ES-I3 (cell line): Measurements from ENCODE around the gene CALY.
"Not testable (repeated sequence)": the region's sequence is repeated elsewhere in the genome, so short reads cannot be mapped to it uniquely, and the experiment has no call there.

Source experiments
- H3K36me3 ChIP-seq: 2 replicates; pipeline ENCODE4 v1.6.1; 2013; ENCODE audit warnings: mild to moderate bottlenecking, low read length, control low read depth, moderate library complexity; ENCODE audit not compliant: insufficient read depth
- H3K4me1 ChIP-seq: 2 replicates; pipeline ENCODE4 v1.6.1; 2013; ENCODE audit warnings: mild to moderate bottlenecking, control low read depth, low read length; ENCODE audit not compliant: insufficient read depth
- H3K9ac ChIP-seq: 2 replicates; pipeline ENCODE4 v1.6.1; 2013; ENCODE audit warnings: low read depth, mild to moderate bottlenecking, low read length, moderate library complexity
- H3K9me3 ChIP-seq: 2 replicates; pipeline ENCODE4 v1.6.1; 2013; ENCODE audit warnings: mild to moderate bottlenecking, low read length, moderate library complexity; ENCODE audit not compliant: control insufficient read depth, insufficient read depth

CALY gene

GRCh38 chr10:133322064-133322709 lies 14.5 kb downstream of the CALY start:
- not testable (repeated sequence) for H3K9ac ChIP-seq, H3K36me3 ChIP-seq, H3K4me1 ChIP-seq, H3K9me3 ChIP-seq

- not testable (repeated sequence) for H3K9ac ChIP-seq, H3K4me1 ChIP-seq, H3K9me3 ChIP-seq, H3K36me3 ChIP-seq
These were observed 15.8 kb downstream of the CALY start for GRCh38 chr10:133320852-133321422.

GRCh38 chr10:133318494-133319127 lies 18.1 kb downstream of the CALY start:
- H3K9ac ChIP-seq, result peak overlapping the region; percentile 53; the same call in 1 of the 2 replicates
- no peaks in the 10 kb centered on the region for H3K36me3 ChIP-seq
- H3K9me3 ChIP-seq, result no peaks in the 10 kb centered on the region; the same call in 1 of the 2 replicates
- H3K4me1 ChIP-seq, result no peaks in the 10 kb centered on the region

- Histone ChIP-seq H3K9ac (no peak overlapping the region), H3K36me3 (no peaks in the 10 kb centered on the region), H3K4me1 (no peaks in the 10 kb centered on the region), H3K9me3 (no peaks in the 10 kb centered on the region; the same call in 1 of the 2 replicates)
These were observed 20.0 kb downstream of the CALY start for GRCh38 chr10:133316732-133317131.

GRCh38 chr10:133316266-133316665 lies 20.4 kb downstream of the CALY start:
- Histone ChIP-seq H3K9me3 (no peaks in the 10 kb centered on the region; the same call in 1 of the 2 replicates), H3K4me1 (no peaks in the 10 kb centered on the region), H3K9ac (no peak overlapping the region), H3K36me3 (no peaks in the 10 kb centered on the region)

GRCh38 chr10:133315847-133316246 lies 20.8 kb downstream of the CALY start:
- H3K9me3 ChIP-seq, result no peaks in the 10 kb centered on the region; the same call in 1 of the 2 replicates
- H3K9ac ChIP-seq, result no peak overlapping the region
- H3K36me3 ChIP-seq, result no peaks in the 10 kb centered on the region
- no peaks in the 10 kb centered on the region for H3K4me1 ChIP-seq

GRCh38 chr10:133314911-133315310 lies 21.8 kb downstream of the CALY start:
- H3K9ac ChIP-seq, result no peak overlapping the region

GRCh38 chr10:133313192-133313591 lies 23.5 kb downstream of the CALY start:
- Histone ChIP-seq H3K4me1 (no peaks in the 10 kb centered on the region), H3K9me3 (no peaks in the 10 kb centered on the region; the same call in 1 of the 2 replicates), H3K9ac (no peak overlapping the region), H3K36me3 (no peaks in the 10 kb centered on the region)

More at GRCh38 chr10:133314911-133315310, 21.8 kb downstream of the CALY start:
- H3K4me1 ChIP-seq, result no peaks in the 10 kb centered on the region
- H3K36me3 ChIP-seq, result no peaks in the 10 kb centered on the region
- no peaks in the 10 kb centered on the region; the same call in 1 of the 2 replicates for H3K9me3 ChIP-seq

- H3K36me3 ChIP-seq, result no peaks in the 10 kb centered on the region
- no peaks in the 10 kb centered on the region for H3K4me1 ChIP-seq
- H3K9ac ChIP-seq, result no peak overlapping the region
- H3K9me3 ChIP-seq, result no peaks in the 10 kb centered on the region; the same call in 1 of the 2 replicates
These were observed 23.9 kb downstream of the CALY start for GRCh38 chr10:133312769-133313145.

- Histone ChIP-seq H3K9me3 (no peaks in the 10 kb centered on the region; the same call in 1 of the 2 replicates), H3K36me3 (no peaks in the 10 kb centered on the region), H3K4me1 (peaks cover 4% of the 10 kb centered on the region; the same call in 1 of the 2 replicates), H3K9ac (no peak overlapping the region)
These were observed 24.5 kb downstream of the CALY start for GRCh38 chr10:133312016-133312768.

- Histone ChIP-seq H3K9ac (no peak overlapping the region), H3K4me1 (peaks cover 8% of the 10 kb centered on the region; the same call in 1 of the 2 replicates), H3K36me3 (no peaks in the 10 kb centered on the region), H3K9me3 (no peaks in the 10 kb centered on the region; the same call in 1 of the 2 replicates)
These were observed 25.1 kb downstream of the CALY start for GRCh38 chr10:133311570-133311969.

GRCh38 chr10:133310789-133311188 lies 25.9 kb downstream of the CALY start:
- no peaks in the 10 kb centered on the region for H3K9me3 ChIP-seq
- peaks cover 8% of the 10 kb centered on the region; the same call in 1 of the 2 replicates for H3K4me1 ChIP-seq
- H3K36me3 ChIP-seq, result no peaks in the 10 kb centered on the region
- no peak overlapping the region for H3K9ac ChIP-seq

- Histone ChIP-seq H3K9me3 (no peaks in the 10 kb centered on the region), H3K36me3 (no peaks in the 10 kb centered on the region), H3K9ac (no peak overlapping the region), H3K4me1 (peaks cover 8% of the 10 kb centered on the region; the same call in 1 of the 2 replicates)
These were observed 26.3 kb downstream of the CALY start for GRCh38 chr10:133310399-133310755.

- H3K36me3 ChIP-seq, result no peaks in the 10 kb centered on the region
- H3K9me3 ChIP-seq, result no peaks in the 10 kb centered on the region
- H3K4me1 ChIP-seq, result peaks cover 8% of the 10 kb centered on the region; the same call in 1 of the 2 replicates
- peak overlapping the region; percentile 39; the same call in 1 of the 2 replicates for H3K9ac ChIP-seq
These were observed 26.8 kb downstream of the CALY start for GRCh38 chr10:133309720-133310398.
